ENCODE results near the gene TUBB2A.
"Not testable (repeated sequence)": the region's sequence is repeated elsewhere in the genome, so short reads cannot be mapped to it uniquely, and the experiment has no call there.

TUBB2A gene

GRCh38 chr6:3181105-3181504, 23.8 kb upstream of the TUBB2A start:
- Histone ChIP-seq H3K4me1 (ENCODE audit: control insufficient read depth, insufficient read depth, low read length, poor library complexity, severe bottlenecking) (no peaks in the 10 kb centered on the region), H3K27ac (ENCODE audit: insufficient read depth, low read length, poor library complexity, severe bottlenecking) (no peak overlapping the region), H3K36me3 (ENCODE audit: control insufficient read depth, insufficient read depth, low read length) (no peaks in the 10 kb centered on the region), H3K4me3 (ENCODE audit: insufficient read depth, low read depth, low read length, poor library complexity, severe bottlenecking) (no peak overlapping the region), H3K9me3 (ENCODE audit: control insufficient read depth, low read length) (no peaks in the 10 kb centered on the region), H3K27me3 (replicated peaks; ENCODE audit: control insufficient read depth, insufficient read depth, low read length, poor library complexity, severe bottlenecking) (no peaks in the 10 kb centered on the region)
- no peak for DNase-seq

DNA sequence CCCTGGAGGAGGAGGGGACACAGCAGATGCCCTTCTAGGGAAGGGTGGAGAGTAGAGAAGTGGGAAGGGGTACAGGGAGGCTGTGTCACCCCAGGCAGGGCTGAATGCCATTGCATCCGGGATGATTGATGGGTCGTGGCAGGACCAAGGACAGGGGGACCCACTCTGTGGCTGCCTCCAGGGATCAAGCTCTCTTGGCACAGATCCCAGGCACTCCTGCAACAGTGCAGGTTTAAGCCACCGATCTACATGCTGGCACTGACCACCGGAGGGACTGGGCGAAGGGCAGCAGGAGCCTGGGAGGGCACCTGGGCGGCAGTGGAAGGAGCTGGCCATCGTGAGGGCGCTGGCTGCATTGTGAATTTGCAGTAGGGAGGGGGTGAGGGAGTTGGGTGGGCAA, 22.6 kb upstream of the TUBB2A start:
- H3K4me1 ChIP-seq (ENCODE audit: control insufficient read depth, insufficient read depth, low read length, poor library complexity, severe bottlenecking); H3K27ac ChIP-seq (ENCODE audit: insufficient read depth, low read length, poor library complexity, severe bottlenecking); H3K27me3 ChIP-seq (replicated peaks; ENCODE audit: control insufficient read depth, insufficient read depth, low read length, poor library complexity, severe bottlenecking); H3K4me3 ChIP-seq (ENCODE audit: insufficient read depth, low read depth, low read length, poor library complexity, severe bottlenecking); H3K36me3 ChIP-seq (ENCODE audit: control insufficient read depth, insufficient read depth, low read length); H3K9me3 ChIP-seq (ENCODE audit: control insufficient read depth, low read length); DNase-seq: not testable (repeated sequence)

GRCh38 chr6:3178666-3179065, 21.3 kb upstream of the TUBB2A start:
- H3K4me3 ChIP-seq (ENCODE audit: insufficient read depth, low read depth, low read length, poor library complexity, severe bottlenecking); H3K4me1 ChIP-seq (ENCODE audit: control insufficient read depth, insufficient read depth, low read length, poor library complexity, severe bottlenecking); H3K36me3 ChIP-seq (ENCODE audit: control insufficient read depth, insufficient read depth, low read length); H3K9me3 ChIP-seq (ENCODE audit: control insufficient read depth, low read length); H3K27me3 ChIP-seq (replicated peaks; ENCODE audit: control insufficient read depth, insufficient read depth, low read length, poor library complexity, severe bottlenecking); H3K27ac ChIP-seq (ENCODE audit: insufficient read depth, low read length, poor library complexity, severe bottlenecking); DNase-seq: not testable (repeated sequence)

- no peak overlapping the region for H3K4me3 ChIP-seq (ENCODE audit: insufficient read depth, low read depth, low read length, poor library complexity, severe bottlenecking)
- H3K36me3 ChIP-seq (ENCODE audit: control insufficient read depth, insufficient read depth, low read length), result no peaks in the 10 kb centered on the region
- H3K4me1 ChIP-seq (ENCODE audit: control insufficient read depth, insufficient read depth, low read length, poor library complexity, severe bottlenecking), result no peaks in the 10 kb centered on the region
- H3K27me3 ChIP-seq (replicated peaks; ENCODE audit: control insufficient read depth, insufficient read depth, low read length, poor library complexity, severe bottlenecking), result no peaks in the 10 kb centered on the region
- H3K27ac ChIP-seq (ENCODE audit: insufficient read depth, low read length, poor library complexity, severe bottlenecking), result no peak overlapping the region
- no peak for DNase-seq
- H3K9me3 ChIP-seq (ENCODE audit: control insufficient read depth, low read length), result no peaks in the 10 kb centered on the region
These were observed 19.4 kb upstream of the TUBB2A start for GRCh38 chr6:3176562-3177355.

GRCh38 chr6:3175715-3176402, 18.5 kb upstream of the TUBB2A start:
- no peak for DNase-seq
- no peaks in the 10 kb centered on the region for H3K27me3 ChIP-seq (replicated peaks; ENCODE audit: control insufficient read depth, insufficient read depth, low read length, poor library complexity, severe bottlenecking)
- no peaks in the 10 kb centered on the region for H3K36me3 ChIP-seq (ENCODE audit: control insufficient read depth, insufficient read depth, low read length)
- no peaks in the 10 kb centered on the region for H3K4me1 ChIP-seq (ENCODE audit: control insufficient read depth, insufficient read depth, low read length, poor library complexity, severe bottlenecking)
- no peak overlapping the region for H3K27ac ChIP-seq (ENCODE audit: insufficient read depth, low read length, poor library complexity, severe bottlenecking)
- H3K4me3 ChIP-seq (ENCODE audit: insufficient read depth, low read depth, low read length, poor library complexity, severe bottlenecking), result no peak overlapping the region
- no peaks in the 10 kb centered on the region for H3K9me3 ChIP-seq (ENCODE audit: control insufficient read depth, low read length)

GRCh38 chr6:3173636-3174089, 16.3 kb upstream of the TUBB2A start:
- not testable (repeated sequence) for H3K27ac ChIP-seq (ENCODE audit: insufficient read depth, low read length, poor library complexity, severe bottlenecking); H3K4me1 ChIP-seq (ENCODE audit: control insufficient read depth, insufficient read depth, low read length, poor library complexity, severe bottlenecking); DNase-seq; H3K9me3 ChIP-seq (ENCODE audit: control insufficient read depth, low read length); H3K36me3 ChIP-seq (ENCODE audit: control insufficient read depth, insufficient read depth, low read length); H3K27me3 ChIP-seq (replicated peaks; ENCODE audit: control insufficient read depth, insufficient read depth, low read length, poor library complexity, severe bottlenecking); H3K4me3 ChIP-seq (ENCODE audit: insufficient read depth, low read depth, low read length, poor library complexity, severe bottlenecking)

GRCh38 chr6:3172789-3173188, 15.4 kb upstream of the TUBB2A start:
- not testable (repeated sequence) for H3K4me3 ChIP-seq (ENCODE audit: insufficient read depth, low read depth, low read length, poor library complexity, severe bottlenecking); DNase-seq; H3K27me3 ChIP-seq (replicated peaks; ENCODE audit: control insufficient read depth, insufficient read depth, low read length, poor library complexity, severe bottlenecking); H3K9me3 ChIP-seq (ENCODE audit: control insufficient read depth, low read length); H3K36me3 ChIP-seq (ENCODE audit: control insufficient read depth, insufficient read depth, low read length); H3K27ac ChIP-seq (ENCODE audit: insufficient read depth, low read length, poor library complexity, severe bottlenecking); H3K4me1 ChIP-seq (ENCODE audit: control insufficient read depth, insufficient read depth, low read length, poor library complexity, severe bottlenecking)

- H3K36me3 ChIP-seq (ENCODE audit: control insufficient read depth, insufficient read depth, low read length); DNase-seq; H3K9me3 ChIP-seq (ENCODE audit: control insufficient read depth, low read length); H3K27ac ChIP-seq (ENCODE audit: insufficient read depth, low read length, poor library complexity, severe bottlenecking); H3K27me3 ChIP-seq (replicated peaks; ENCODE audit: control insufficient read depth, insufficient read depth, low read length, poor library complexity, severe bottlenecking); H3K4me1 ChIP-seq (ENCODE audit: control insufficient read depth, insufficient read depth, low read length, poor library complexity, severe bottlenecking); H3K4me3 ChIP-seq (ENCODE audit: insufficient read depth, low read depth, low read length, poor library complexity, severe bottlenecking): not testable (repeated sequence)
These were observed 14.2 kb upstream of the TUBB2A start for GRCh38 chr6:3171313-3172175.

DNA sequence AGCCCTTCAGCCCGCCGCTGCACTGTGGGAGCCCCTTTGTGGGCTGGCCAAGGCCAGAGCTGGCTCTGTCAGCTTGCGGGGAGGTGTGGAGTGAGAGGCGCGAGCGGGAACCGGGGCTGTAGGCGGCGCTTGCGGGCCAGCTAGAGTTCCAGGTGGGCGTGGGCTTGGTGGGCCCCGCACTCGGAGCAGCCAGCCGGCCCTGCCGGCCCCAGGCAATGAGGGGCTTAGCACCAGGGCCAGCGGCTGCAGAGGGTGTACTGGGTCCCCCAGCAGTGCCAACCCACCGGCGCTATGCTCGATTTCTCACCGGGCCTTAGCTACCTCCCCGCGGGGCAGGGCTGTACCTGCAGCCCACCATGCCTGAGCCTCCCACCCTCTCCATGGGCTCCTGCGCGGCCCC, 13.3 kb upstream of the TUBB2A start:
- H3K27ac ChIP-seq (ENCODE audit: insufficient read depth, low read length, poor library complexity, severe bottlenecking); H3K27me3 ChIP-seq (replicated peaks; ENCODE audit: control insufficient read depth, insufficient read depth, low read length, poor library complexity, severe bottlenecking); H3K4me3 ChIP-seq (ENCODE audit: insufficient read depth, low read depth, low read length, poor library complexity, severe bottlenecking); H3K4me1 ChIP-seq (ENCODE audit: control insufficient read depth, insufficient read depth, low read length, poor library complexity, severe bottlenecking); H3K36me3 ChIP-seq (ENCODE audit: control insufficient read depth, insufficient read depth, low read length); H3K9me3 ChIP-seq (ENCODE audit: control insufficient read depth, low read length); DNase-seq: not testable (repeated sequence)

GRCh38 chr6:3168046-3168445, 10.7 kb upstream of the TUBB2A start:
- not testable (repeated sequence) for H3K9me3 ChIP-seq (ENCODE audit: control insufficient read depth, low read length); H3K27me3 ChIP-seq (replicated peaks; ENCODE audit: control insufficient read depth, insufficient read depth, low read length, poor library complexity, severe bottlenecking); H3K36me3 ChIP-seq (ENCODE audit: control insufficient read depth, insufficient read depth, low read length); DNase-seq; H3K4me3 ChIP-seq (ENCODE audit: insufficient read depth, low read depth, low read length, poor library complexity, severe bottlenecking); H3K4me1 ChIP-seq (ENCODE audit: control insufficient read depth, insufficient read depth, low read length, poor library complexity, severe bottlenecking); H3K27ac ChIP-seq (ENCODE audit: insufficient read depth, low read length, poor library complexity, severe bottlenecking)

Data from effector memory CD4-positive, alpha-beta T cell (primary cell).